Measurements from ENCODE around the gene RHEBL1.

GRCh38 chr12:49019120-49019430, 50.7 kb downstream of the RHEBL1 start:
- TF ChIP-seq CTCF (optimal IDR thresholded peaks at IDR 0.05 in 1 of 3, IDR thresholded peaks at IDR 0.05 in 1 of 3, conservative IDR thresholded peaks at IDR 0.05 in 1 of 3; ENCODE audit: extremely low read depth in 1 of 3, insufficient read depth in 2 of 3, low read length in 3 of 3) (no peak), EZH2 (IDR thresholded peaks at IDR 0.05; ENCODE audit: low read length) (no peak)

Measured in keratinocyte (primary cell).